ENCODE results near the gene ARMH3. TPM values are rescaled to one million over a fixed set of nuclear protein-coding genes. Genes with fewer than 3 reads are reported as not detected.

ARMH3 gene
- total and polyA plus RNA-seq, 10 of the 15 experiments (the other 5 are each of a cell fraction or from before 2014, with no cell fraction given) = 13.0 to 33.0 (median 16.4) TPM

GRCh38 chr10:101886521-101887312, 169.3 kb downstream of the ARMH3 start:
- CTCF ChIA-PET = interaction anchor here (0.6 to 17.9 kb wide), 4 partner anchors 14 to 186 kb away, joined by 3 to 543 read pairs (median 262); partner anchors contain the start of gene KCNIP2
- in situ Hi-C loops (cut with MboI) = no loop called here
- H2AFZ ChIP-seq (ENCODE audit: control insufficient read depth, low read depth, low read length) = no peak overlapping the region

More at GRCh38 chr10:101886521-101887312, 169.3 kb downstream of the ARMH3 start:
- no peaks in the 10 kb centered on the region for H4K20me1 ChIP-seq (ENCODE audit: control insufficient read depth, insufficient read depth)
- H3K4me1 ChIP-seq (ENCODE audit: control insufficient read depth, insufficient read depth, low read length) = peaks cover 22% of the 10 kb centered on the region
- H3K4me2 ChIP-seq (ENCODE audit: control insufficient read depth, insufficient read depth) = no peak overlapping the region
- ChIA-PET POLR2A (interaction anchor here (0.6 to 5.8 kb wide), 5 partner anchors 46 to 303 kb away, joined by 3 to 34 read pairs (median 4); no protein-coding TSS in a partner anchor), RAD21 (ENCODE audit: unreplicated experiment) (interaction anchor here (1.2 to 12.3 kb wide), 4 partner anchors 47 to 186 kb away, joined by 4 to 467 read pairs (median 113); partner anchors contain the start of gene OGA), SMC1A (ENCODE audit: uncharacterized antibody, unreplicated experiment) (interaction anchor here (2.4 to 9.0 kb wide), 6 partner anchors 16 to 187 kb away, joined by 22 to 408 read pairs (median 63); no protein-coding TSS in a partner anchor)
- no peak overlapping the region for H3K4me3 ChIP-seq
- H3K79me2 ChIP-seq (ENCODE audit: control insufficient read depth, insufficient read depth, low read length) = no peaks in the 10 kb centered on the region
- TF ChIP-seq MEF2B (IDR thresholded peaks at IDR 0.05; ENCODE audit: partially characterized antibody, poor library complexity, severe bottlenecking) (peak; percentile 24), NR2C1 (IDR thresholded peaks at IDR 0.05) (no peak), E2F4 (IDR thresholded peaks at IDR 0.05; ENCODE audit: low read depth, low read length) (no peak), JUNB (IDR thresholded peaks at IDR 0.05) (no peak), NR2F1 (conservative IDR thresholded peaks at IDR 0.05) (no peak), MEF2A (IDR thresholded peaks at IDR 0.05; ENCODE audit: insufficient read depth, low read depth, low read length) (0 out of 2 replicates have a peak, but pooled peaks have one; percentile 22)
- no peaks in the 10 kb centered on the region for H3K9me3 ChIP-seq (replicated peaks; ENCODE audit: control insufficient read depth, insufficient read depth, low read length)
- no peak for FAIRE-seq
- H3K27me3 ChIP-seq (replicated peaks in 1 of 2; ENCODE audit: control insufficient read depth in 2 of 2, insufficient read depth in 2 of 2, low read length in 1 of 2) = no peaks in the 10 kb centered on the region
- H3K9ac ChIP-seq (ENCODE audit: control insufficient read depth, insufficient read depth, low read length) = no peak overlapping the region
- DNase-seq (ENCODE audit: low read depth, low spot score) = no peak
- ATAC-seq = no peak
- 100% methylated on average over 1 of the region's 1 CpG for WGBS (ENCODE audit: insufficient coverage, insufficient replicate concordance, low lambda C conversion rate, missing lambda C conversion rate)
- H3K36me3 ChIP-seq (ENCODE audit: control insufficient read depth in 2 of 2, insufficient read depth in 2 of 2, low read length in 1 of 2) = peaks cover 0 to 3% of the 10 kb centered on the region in 2 experiments; a peak in 2 of 4 replicates
- intact Hi-C loops (cut with micrococcal nuclease; ENCODE audit: unreplicated experiment) = no loop called here
- H3K27ac ChIP-seq (ENCODE audit: control insufficient read depth, insufficient read depth) = no peak overlapping the region
- BruUV-seq (replicated peaks) = no TSS peak
